ENCODE measurements around the gene TMEM30B. TPM values are rescaled to one million over a fixed set of nuclear protein-coding genes. Genes with fewer than 3 reads are reported as not detected.
"Not testable (repeated sequence)": the region's sequence is repeated elsewhere in the genome, so short reads cannot be mapped to it uniquely, and the experiment has no call there.

TMEM30B gene
- total RNA-seq, 1 experiment from 2014 or later = not detected

DNA sequence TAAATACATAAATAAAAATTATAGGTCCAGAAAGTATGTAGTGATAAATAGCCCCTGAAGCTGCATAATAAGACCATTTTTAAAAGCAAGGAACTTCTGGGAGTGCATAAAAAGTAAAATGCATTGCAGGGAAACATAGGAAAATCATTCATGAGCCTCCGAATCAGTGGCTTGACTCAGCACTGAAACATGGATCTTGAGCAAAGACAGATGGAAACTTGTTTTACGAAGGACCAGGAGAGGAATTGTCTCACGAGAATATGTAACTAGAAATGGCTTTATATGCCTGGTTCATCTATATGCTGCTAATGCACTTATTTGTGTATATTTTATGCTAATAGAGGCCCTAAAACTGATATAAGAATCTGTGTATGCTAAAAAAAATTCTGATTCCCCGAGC, 14.7 kb downstream of the TMEM30B start:
- DNase-seq (ENCODE audit: low read depth) = no peak

DNA sequence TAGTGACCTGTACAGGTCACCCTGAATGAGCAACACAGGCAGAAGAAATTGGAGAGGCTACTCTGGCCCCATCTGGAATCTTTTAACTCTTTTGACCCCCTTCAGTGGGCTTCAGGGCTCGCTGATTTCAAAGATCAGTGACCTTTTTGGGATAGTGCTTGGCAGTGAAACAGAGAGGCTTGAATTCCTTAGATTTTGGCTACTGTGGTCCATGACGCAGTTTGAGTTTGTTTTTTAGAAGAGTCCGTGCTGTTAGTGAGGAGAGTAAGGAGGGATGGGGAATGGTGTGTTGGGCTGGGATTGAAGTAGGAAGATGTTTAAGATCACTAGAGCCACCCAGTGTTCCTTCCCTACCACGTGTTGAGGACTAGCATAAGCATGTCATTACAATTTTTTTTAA, 16.5 kb downstream of the TMEM30B start:
- DNase-seq (ENCODE audit: low read depth) = no peak

DNA sequence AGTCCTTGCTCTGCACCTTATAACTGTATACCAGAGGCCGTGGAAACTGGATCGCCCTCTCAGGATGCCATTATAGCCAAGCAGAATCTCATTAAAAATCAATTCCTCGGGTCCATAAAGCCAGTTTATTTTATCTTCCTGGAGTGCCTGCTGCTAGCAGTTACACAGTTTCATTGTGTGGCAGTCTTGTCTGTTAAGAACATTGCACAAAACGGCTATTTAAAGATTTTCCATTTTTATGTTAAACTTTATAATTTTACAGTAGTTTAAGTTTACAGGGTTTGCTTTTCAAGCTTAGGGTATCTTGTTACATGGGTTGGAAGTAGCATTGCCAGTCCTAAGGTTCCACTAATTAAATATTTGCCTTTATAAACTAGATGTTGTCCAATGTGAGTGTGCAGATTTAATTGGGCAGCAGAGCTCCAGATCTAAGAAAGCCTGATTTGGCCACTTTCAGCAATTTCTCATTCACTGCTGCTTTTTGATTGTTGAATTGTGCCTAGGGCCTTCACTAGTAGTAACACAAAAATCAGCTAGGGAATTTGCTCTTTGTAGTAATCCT, 17.0 kb downstream of the TMEM30B start:
- DNase-seq (ENCODE audit: low read depth) = no peak

DNA sequence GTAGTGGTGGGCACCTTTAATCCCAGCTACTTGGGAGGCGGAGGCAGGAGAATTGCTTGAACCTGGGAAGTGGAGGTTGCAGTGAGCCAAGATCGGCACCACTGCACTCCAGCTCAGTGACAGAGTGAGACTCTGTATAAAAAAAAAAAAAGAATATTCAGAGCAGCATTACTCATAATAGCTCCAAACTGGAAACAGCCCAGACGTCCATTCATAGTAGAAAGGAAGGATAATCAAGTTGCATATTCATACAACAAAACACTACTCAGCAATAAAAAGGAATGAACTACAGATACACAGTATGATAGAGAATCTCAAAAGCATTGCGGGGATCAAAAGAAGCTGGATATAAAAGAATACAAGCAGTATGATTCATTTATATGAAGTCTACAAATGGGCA, 19.1 kb downstream of the TMEM30B start:
- DNase-seq (ENCODE audit: low read depth) = peak; percentile 43

DNA sequence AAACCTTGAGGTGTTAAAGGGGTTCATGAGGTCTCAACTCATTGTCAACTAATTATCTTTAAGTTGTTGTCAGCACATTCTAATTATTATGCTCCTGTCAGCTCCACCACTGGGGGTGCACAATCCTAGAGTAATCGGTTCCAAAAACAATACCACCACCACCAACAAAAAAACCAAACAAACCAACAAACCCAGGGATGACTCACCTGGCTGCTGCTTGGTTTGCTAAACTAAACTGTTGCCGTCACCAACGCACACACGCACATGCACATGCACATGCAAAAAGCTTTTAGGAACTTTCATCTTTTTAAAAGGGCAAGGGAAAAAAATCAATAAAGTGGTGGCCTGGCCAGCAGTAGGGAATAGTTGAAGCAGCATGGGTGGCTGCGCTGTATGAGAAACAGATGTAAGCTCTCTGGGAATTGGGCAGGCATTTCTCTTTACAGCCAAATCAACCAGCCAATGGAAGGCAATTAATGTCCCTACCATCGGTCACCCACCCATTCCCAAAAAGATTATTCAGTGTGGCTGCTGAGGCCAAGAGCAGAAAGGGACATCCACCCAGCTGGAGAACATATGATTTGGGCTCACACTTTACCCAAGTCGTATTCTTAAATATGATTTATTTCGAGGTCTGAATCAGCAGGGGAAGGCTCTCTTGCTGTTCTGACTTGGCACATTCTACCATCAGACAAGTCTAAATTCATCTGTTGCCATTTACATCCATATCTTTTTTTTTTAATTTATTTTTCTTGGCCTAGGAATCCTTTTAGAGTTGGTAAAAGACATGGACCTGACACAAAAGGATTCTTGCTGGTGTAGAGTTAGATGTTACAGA, 20.0 kb downstream of the TMEM30B start:
- peak; percentile 88 for DNase-seq (ENCODE audit: low read depth)

DNA sequence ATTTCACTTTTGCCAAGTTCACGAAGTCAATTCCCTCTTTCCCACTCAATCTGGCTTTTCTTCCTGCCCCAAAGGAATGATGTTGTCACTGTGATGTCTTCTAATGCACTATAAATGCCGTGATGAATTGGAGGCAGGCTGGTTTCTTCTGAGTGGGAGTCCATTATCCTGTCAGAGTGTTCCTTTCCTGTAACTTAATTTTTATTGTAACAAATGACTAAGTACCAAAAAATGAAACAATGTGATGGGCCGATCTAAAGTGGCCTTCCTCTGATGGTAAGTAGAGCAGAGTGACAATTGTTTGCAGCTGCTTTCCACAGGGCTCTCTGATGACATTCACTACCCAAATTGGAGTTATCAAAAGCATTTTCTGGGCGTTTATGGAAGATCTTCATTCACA, 22.2 kb downstream of the TMEM30B start:
- DNase-seq (ENCODE audit: low read depth) = peak; percentile 71

DNA sequence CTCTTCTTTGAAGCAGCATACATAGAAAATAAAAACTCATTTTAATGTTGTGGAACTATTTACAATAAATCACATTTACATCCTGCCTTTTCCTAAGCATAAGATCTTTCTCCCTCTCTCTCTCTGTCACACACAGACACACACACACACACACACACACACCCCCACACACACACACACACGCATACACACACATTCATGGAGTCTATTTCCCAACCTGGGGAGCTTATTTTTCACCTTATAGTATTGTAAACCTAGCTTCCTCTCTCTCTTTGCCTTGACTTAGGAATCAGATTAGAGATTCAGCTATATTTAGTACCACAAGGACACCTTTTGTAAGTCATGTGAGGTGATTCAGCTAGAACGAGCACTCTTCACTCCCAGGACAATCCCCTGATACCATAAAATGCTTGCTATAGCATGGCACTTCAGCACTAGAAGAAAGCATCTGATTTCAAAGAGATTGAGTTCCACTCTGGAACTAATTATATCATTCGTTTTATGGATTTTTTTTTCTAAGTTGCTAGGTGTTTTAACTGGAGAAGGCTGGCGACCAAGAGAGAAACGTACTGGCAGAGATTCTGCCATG, 23.6 kb downstream of the TMEM30B start:
- no peak for DNase-seq (ENCODE audit: low read depth)

DNA sequence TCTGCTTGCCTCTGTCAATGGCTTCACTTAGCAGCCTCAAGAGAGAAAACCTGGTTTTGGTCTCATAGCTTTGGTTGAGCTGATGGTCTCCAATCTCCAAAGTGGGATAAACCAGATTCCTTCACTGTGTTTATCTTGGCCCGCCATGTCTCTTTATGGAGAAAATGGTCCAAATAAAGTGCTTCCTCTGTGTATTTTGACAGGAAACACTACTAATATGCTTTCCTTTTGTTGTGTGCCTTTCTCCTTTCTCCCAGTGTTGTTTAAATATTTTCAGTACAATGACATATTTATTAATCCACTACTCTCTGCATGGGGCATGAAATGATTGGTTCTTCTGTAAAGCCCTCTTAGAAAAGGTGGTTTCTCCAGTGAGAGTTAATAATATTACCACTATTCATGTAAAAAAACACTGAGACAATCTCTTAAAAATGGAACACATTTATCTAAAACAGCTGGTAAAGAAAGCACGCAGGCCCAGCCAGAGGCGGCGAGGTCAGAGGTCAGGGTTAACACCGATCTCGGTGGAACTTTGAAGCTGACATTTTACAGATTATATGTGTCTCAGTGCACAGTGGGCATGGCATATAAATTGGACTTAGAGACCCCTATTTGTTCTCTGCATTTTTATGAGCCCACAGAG, 24.2 kb downstream of the TMEM30B start:
- DNase-seq (ENCODE audit: low read depth) = no peak

DNA sequence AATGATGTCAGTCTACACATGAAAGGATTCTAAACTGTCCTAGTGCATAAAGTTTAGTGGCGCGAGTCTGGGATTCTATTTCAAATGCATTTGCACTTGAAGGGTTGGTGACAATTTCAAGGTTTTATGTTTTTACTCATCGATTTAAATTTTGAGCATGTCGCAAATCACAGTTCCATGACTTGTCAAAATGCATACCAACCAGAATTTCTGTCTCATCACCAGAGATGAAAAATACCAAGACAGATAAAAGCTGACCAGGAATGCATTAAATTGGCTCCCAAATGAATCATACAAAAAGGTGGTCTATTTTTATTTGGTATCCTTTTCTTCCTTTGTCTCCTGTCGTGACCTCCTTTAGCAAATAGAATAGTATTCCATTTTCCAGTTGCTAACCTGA, 25.2 kb downstream of the TMEM30B start:
- no peak for DNase-seq (ENCODE audit: low read depth)

DNA sequence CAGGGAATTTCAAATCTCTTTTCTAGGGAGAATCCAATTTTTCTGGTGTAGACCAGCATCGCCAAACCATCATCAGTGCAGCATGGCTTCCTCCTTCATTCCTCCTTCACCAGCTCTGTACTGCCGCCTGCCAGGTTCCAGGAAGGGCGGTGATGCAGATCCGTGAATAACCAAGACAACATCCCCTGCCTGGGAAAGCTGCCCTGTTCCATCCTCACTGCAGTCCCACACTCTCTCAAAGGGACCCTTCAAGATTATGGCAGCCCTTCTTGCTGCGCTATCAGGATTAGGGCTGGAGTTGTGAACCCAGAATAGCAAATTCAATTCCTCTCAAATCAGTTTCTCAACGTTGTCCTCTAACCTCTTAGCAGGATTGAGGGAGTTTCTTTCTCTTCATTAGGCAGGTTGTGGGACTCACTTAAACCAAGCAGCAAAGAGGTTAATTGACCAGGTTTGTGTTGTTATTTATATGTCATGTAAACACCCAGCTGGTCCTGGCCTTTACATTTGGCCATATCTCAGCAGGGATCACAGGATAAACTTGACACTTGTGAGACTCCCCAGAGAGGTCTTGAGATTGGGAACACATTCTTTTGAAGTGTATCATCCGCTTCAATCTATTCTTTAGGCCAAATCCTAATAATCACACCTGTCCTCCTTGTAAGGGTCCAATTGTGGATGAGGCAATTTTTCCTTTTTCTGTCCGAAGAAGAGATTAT, 26.2 kb downstream of the TMEM30B start:
- DNase-seq (ENCODE audit: low read depth) = no peak

DNA sequence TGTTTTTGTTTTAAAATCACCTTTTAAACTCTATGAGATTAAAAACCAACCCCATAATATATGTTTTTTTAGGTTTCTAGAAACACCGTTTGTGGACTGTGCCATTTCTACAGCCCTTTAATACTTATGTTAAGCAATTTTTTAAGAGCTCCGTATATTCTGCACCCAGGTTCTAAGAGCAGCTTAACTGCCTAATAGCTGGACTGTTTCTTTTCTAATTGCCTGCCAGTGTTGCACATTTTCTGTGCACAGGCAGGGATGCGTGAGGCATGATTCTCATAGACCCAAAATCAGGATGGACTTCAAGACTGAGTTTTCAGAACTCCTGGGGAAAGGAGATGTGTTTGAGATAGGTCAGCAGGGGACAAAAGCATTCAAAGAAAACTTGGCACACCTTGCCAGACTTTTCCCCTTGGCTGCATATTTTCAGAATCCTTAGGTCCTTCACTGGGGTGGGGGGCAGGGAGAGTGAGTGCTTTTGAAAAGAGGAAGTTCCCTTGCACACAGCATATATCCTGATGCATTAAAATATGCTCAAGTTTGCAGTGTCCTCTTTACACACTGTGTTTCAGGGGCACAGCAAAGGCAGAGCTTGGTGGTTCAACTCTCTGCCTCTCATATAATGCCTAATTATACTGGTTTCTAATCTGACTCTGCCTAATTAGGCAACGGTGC, 27.9 kb downstream of the TMEM30B start:
- DNase-seq (ENCODE audit: low read depth) = no peak

DNA sequence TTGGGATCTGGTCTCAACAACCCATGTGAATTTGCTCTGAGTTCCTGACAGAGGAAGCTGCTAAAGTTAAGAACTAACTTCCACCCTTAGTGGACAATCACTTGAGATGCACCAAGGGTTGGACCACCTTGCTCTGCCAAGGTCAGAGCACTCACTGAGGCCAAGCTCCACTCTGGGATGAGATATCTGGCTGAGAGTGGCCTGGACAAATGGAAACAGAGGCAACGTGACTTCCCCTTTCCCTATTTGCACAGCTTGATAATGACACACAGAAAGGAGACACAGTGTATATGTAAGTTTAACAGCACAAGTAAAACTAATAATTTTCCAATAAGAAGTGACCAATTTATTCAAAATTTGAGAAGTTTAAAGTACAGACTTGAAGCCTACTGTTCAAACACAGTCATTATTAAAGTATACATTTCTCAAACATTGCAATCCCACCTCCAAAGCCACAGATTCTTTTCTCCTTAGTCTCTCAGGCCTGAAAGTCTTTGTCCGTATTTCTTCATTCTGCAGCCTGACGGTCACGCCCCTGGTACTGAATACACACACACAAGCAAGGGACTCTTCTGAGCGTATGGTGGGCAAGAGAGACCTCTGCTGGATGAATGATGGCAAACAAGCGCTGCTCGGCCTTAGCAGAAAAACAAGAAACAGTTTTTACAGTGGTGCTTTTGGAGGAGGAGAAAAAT, 28.6 kb downstream of the TMEM30B start:
- DNase-seq (ENCODE audit: low read depth) = peak; percentile 89

DNA sequence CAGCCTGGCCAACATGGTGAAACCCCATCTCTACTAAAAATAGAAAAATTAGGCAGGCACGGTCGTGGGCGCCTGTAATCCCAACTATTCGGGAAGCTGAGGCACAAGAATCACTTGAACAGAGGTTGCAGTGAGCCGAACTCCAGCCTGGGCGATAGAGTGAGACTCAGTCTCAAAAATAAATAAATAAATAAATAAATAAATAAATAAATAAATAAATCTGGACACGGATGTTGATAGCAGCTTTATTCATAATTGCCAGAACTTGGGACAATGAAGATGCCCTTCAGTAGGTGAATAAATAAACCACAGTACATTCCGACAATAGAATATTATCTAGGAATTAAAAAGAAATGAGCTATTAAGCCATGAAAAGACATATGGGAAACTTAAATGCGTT, 31.1 kb downstream of the TMEM30B start:
- no peak for DNase-seq (ENCODE audit: low read depth)

DNA sequence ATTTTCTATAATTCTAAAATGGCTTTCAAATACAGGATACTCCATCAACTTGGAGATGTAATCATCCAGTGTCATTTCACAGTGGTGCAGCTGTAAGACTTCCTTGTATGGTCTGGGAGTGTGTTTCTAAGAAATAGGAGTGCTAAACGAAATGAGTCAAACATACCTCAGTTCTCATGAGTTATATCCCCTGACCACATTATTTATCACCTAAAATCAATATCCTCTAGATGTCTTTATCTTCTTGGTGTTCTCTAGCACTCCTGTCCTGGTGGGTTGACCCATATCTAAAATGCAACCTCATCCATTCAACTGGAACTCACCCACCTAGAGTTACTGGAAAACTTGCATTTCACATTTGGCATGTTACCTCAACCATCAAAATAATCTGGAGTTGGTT, 33.2 kb downstream of the TMEM30B start:
- peak; percentile 76 for DNase-seq (ENCODE audit: low read depth)

DNA sequence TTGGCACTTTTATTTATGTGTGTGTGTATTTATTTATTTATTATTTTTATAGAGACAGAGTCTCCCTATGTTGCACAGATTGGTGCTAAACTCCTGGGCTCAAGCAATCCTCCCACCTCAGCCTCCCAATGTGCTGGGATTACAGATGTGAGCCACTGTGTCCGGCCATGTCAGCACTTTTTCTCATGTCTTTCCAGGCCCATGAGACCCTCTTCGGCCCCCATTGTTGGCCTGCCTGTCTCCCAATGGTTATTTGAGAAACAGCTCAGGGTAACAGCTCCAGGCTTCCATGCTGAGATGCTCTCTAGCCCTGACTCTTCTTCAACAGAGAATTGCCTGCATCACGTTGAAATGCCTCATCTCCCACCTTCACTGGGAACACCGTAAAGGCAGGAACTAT, 34.4 kb downstream of the TMEM30B start:
- no peak for DNase-seq (ENCODE audit: low read depth)

DNA sequence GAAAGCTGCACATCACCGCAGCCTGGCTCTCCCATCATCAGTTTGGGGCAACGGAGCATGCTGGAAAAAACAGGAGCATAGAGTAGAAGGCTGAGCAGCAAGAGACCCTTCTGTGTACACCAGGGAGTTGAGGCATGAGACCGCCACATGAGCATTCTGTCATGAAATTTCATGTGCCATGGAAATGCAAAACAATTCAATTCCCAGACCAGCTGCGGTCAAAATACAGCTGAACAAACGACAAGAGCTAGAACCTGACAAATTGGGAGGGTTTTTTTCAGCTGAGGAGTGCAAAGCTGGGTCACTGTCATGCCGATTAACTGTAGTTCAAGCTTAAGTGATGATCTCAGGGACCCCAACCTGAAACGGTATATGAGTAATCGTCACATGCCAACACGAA, 37.1 kb downstream of the TMEM30B start:
- no peak for DNase-seq (ENCODE audit: low read depth)

DNA sequence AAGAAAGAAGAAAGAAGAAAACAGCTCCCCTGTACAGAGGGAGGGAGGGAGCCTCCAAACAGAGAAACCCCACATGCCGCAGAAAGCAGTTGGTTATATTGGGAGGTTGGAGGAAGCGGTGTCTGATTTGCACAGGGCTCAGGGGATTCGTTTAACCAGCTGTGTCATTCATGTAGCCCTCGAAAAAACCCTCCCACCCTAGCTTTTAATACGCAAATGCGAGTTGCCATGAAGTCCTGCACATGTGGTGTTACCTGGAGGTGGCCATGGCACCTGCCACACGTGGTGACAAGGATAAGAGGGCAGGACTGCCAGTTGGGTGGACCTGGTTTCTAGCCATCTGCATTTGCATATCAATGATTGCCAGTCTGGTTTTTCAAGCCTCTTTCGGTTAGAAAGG, 40.9 kb downstream of the TMEM30B start:
- DNase-seq (ENCODE audit: low read depth) = no peak

DNA sequence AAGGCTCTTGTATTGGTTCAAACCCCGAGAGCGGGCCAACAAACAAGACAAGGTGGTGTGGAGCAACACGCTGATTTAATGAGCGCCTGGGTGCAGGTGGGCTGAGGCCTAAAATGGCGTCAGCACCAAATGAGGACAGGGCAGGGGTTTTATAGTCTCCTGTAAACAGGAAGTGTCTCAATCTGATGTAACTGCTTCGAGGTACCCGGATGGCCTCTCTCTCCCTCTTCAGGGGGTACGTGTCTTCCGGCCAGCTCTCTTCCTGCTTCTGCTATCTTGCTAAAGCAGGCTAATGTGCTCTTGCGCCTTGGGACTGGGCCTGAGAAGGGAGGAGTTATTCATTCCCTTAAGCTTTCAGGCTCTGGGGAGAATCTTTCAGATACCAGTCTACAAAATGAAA, 41.9 kb downstream of the TMEM30B start:
- DNase-seq (ENCODE audit: low read depth) = not testable (repeated sequence)

DNA sequence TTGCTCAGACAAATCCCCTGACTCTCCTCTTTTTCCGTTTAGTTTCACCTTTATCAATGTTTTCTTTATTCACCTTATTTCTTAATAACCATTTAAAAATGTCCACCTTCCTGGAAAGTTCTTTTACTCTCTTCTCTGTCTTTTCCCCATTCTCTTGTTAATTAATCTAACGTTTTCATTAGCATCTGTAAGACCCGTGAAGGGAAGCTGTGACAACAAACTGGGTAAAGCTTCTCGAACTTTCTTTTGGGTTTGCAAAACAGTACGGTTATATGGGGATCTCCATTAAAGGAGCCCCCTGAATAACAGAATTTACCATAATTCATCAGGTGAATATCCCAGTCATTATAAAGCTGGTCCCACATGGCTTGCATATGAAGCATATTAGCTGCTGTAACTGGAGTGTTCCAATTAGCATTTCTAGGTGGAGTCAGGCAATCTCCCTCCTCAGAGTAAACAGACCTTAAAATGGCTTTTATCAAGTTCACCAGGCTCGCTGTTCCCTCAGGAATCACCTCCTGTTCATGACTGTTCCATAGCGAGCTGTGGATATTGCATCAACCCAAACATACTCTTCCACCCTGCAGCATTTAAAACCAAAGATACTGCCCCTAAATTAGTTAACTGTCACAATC, 42.4 kb downstream of the TMEM30B start:
- no peak for DNase-seq (ENCODE audit: low read depth)

DNA sequence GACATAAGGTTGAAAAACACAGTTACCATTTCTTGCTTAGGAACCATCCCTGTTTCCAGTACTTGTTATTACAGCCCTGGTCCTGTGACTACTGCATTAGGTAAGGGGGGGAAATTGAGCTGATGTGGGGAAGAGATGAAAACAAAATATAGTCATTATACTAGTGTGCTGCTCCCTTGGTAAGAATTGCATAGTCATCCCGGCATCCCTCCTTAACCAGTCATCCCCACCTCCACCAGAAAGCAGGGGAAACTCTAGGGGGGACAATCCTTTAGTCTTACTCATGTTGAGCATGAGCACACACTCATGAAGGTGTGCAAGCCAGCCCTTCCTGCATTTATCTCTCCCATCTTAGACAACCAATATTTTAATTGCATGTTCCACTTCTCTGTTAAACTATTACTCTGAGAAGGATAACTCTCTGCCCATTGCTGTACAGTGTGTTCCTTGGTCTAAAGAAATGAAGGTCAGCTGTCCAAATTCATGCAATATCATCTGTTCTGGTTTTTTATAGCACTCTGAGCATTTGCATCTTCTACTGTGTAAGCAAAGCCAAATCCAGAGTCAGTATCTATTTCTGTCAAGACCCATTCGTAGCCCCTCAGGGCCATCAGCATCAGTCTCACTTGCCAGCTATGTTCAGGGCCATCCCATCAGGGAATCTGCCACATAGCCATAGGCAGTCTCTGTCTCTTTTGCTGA, 46.8 kb downstream of the TMEM30B start:
- no peak for DNase-seq (ENCODE audit: low read depth)

Data from M059J (cell line).